Esophagus (tissue), 2 donors: ENCODE results near the gene C1QTNF1. TPM values are rescaled to one million over a fixed set of nuclear protein-coding genes. Genes with fewer than 3 reads are reported as not detected.

Experiments used
- H3K27ac ChIP-seq, 2 donors: one replicate each; pipeline ENCODE4 v1.5.1; 2013; ENCODE audit warnings: low read depth in 2 of 2, mild to moderate bottlenecking in 2 of 2, inconsistent platforms in 1 of 2, low read length in 1 of 2, moderate library complexity in 1 of 2
- H3K27me3 ChIP-seq, 2 donors: one replicate each; pipeline ENCODE4 v1.6.1; 2013; ENCODE audit warnings: low read length in 2 of 2, control low read depth in 1 of 2, mild to moderate bottlenecking in 1 of 2; ENCODE audit not compliant: insufficient read depth in 2 of 2, control insufficient read depth in 1 of 2
- H3K36me3 ChIP-seq, 2 donors: one replicate each; pipeline ENCODE4 v1.6.1; 2013; ENCODE audit warnings: low read length in 1 of 2; ENCODE audit not compliant: control insufficient read depth in 2 of 2, insufficient read depth in 2 of 2
- H3K4me1 ChIP-seq, 2 donors: one replicate each; pipeline ENCODE4 v1.6.1; 2013; ENCODE audit warnings: low read length in 1 of 2; ENCODE audit not compliant: control insufficient read depth in 2 of 2, insufficient read depth in 2 of 2
- H3K4me3 ChIP-seq, 2 donors: one replicate each; pipeline ENCODE4 v1.5.1; 2013; ENCODE audit warnings: low read length in 2 of 2, mild to moderate bottlenecking in 2 of 2, low read depth in 1 of 2, moderate library complexity in 1 of 2
- H3K9me3 ChIP-seq, 2 donors: one replicate each; pipeline ENCODE4 v1.6.1; 2013; ENCODE audit warnings: mild to moderate bottlenecking in 2 of 2, low read depth in 1 of 2, low read length in 1 of 2, moderate library complexity in 1 of 2; ENCODE audit not compliant: control insufficient read depth in 2 of 2, insufficient read depth in 1 of 2
- WGBS, 2 donors: extraction: QIAGEN DNeasy Blood & Tissue Kit; methylation state at CpG; one replicate each; pipeline ENCODE4 v1.1.7; 2013; 5-methylcytosine and 5-hydroxymethylcytosine counted together
- polyA plus RNA-seq, 2 donors: library from polyadenylated mRNA; stranded (reverse); fragments of 200-250 nt; gene quantifications; one replicate each; pipeline ENCODE4 v1.2.3, GENCODE V29; 2013
- donor health status: healthy with polysubstance abuse.
- donor health status: Bipolar disorder and iron deficiency.

The C1QTNF1 gene
- polyA plus RNA-seq, 2 donors: 6.0 to 7.2 TPM

DNA sequence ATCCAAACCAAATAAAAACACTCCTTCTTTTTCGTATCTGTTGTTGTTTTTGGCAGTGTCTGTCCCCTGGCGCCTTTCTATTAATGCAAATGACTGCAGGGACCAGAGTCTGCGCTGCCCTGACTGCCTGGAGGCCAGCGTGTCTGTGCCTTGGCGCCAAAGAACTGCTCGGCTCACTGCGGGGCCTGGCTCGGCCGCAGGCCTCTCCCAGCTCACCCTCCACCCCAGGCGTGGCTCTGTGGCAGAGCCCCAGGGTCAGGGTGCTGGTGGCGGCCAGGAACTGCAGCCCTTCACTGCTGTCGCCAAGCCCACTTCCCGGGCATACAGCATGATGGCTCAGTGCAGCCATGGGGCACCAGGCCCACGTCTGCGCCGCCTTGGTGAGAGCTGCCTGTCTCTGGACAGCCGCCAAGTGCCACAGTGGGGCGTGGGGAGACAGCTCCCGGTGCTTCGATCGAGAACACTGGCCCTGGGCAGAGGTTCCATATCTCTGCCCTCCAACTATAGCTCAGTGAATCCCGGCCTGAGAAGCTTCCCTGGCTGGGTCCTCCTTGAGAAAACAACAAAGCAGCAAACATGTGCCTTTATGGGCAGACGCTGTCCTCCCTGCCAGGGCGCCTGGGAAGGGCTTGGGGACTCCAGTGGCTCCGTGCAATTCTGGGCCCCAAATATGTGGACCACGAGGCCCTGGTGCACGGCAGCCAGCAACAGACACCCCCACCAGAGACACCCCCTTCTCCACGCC is 25.5 kb upstream of the C1QTNF1 start:
- Histone ChIP-seq H3K27ac (peak overlapping the region; percentile 28 to 73), H3K4me3 (peak overlapping the region in 1 of 2 donors; percentile 21), H3K36me3 (peaks cover 6 to 53% of the 10 kb centered on the region in 2 donors), H3K4me1 (peaks cover 6 to 21% of the 10 kb centered on the region in 2 donors), H3K27me3 (no peaks in the 10 kb centered on the region), H3K9me3 (peaks cover 0 to 3% of the 10 kb centered on the region in 2 donors)
- 53 to 64% methylated on average over 28 of the region's 28 CpGs for WGBS, 2 donors

DNA sequence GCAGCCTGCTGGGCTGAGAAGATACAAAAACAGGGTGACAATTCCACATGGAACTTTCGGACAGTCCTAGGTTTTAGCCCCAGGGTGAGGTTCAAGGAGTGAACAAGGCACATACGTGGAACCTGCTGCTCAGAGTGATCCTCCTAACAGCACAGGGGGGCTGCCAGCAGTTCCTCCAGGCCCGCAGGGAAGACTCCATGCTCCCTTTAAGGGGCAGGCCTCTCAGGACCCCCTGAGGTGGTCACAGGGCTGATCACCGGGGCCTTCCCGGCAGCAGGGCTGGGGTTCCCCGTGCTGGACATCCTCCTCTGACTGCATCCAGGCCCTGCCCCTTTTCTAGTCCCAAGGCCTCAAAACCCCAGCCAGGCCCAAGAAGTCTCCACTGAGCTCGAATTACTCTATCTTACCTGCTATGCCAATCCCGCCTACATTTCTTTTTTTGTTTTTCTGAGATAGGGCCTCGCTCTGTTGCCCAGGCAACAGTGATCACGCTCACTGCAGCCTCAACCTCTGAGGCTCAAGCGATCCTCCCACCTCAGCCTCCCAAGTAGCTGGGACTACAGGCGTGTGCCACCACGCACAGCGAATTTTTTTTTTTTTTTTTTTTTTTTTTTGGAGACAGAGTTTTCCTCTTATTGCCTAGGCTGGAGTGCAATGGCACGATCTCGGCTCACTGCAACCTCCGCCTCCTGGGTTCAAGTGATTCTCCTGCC is 24.8 kb upstream of the C1QTNF1 start:
- peaks cover 6 to 46% of the 10 kb centered on the region in 2 donors for H3K36me3 ChIP-seq
- peak overlapping the region in 1 of 2 donors; percentile 21 for H3K4me3 ChIP-seq
- WGBS, 2 donors: 88 to 96% methylated on average over 17 of the region's 17 CpGs
- no peaks in the 10 kb centered on the region for H3K27me3 ChIP-seq
- peaks cover 6 to 21% of the 10 kb centered on the region in 2 donors for H3K4me1 ChIP-seq
- H3K27ac ChIP-seq: peak overlapping the region in 1 of 2 donors; percentile 28
- H3K9me3 ChIP-seq: peaks cover 0 to 3% of the 10 kb centered on the region in 2 donors

DNA sequence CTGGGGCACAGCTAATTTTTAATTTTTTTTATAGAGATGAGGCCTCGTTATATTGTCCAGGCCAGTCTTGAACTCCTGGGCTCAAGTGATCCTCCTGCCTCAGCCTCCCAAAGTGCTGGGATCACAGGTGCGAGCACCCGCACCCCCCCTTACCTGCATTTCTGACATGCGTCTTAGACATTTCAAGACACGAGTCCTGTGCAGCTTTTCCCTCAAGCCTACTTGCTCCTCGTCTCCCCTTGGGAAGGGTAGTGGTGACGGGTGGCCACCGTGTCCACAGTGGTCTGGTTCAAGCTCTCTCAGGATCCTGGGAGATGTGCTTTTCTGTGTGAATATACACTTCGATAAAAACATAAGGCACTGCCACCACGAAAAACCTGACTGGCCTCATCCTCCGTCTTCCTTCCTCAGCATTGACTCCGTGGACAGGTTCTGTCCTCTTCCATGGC is 24.0 kb upstream of the C1QTNF1 start:
- Histone ChIP-seq H3K4me3 (no peak overlapping the region), H3K36me3 (peaks cover 6 to 40% of the 10 kb centered on the region in 2 donors), H3K27me3 (no peaks in the 10 kb centered on the region), H3K9me3 (no peaks in the 10 kb centered on the region), H3K27ac (no peak overlapping the region), H3K4me1 (peaks cover 6 to 21% of the 10 kb centered on the region in 2 donors)
- 92 to 95% methylated on average over 12 of the region's 12 CpGs for WGBS, 2 donors

DNA sequence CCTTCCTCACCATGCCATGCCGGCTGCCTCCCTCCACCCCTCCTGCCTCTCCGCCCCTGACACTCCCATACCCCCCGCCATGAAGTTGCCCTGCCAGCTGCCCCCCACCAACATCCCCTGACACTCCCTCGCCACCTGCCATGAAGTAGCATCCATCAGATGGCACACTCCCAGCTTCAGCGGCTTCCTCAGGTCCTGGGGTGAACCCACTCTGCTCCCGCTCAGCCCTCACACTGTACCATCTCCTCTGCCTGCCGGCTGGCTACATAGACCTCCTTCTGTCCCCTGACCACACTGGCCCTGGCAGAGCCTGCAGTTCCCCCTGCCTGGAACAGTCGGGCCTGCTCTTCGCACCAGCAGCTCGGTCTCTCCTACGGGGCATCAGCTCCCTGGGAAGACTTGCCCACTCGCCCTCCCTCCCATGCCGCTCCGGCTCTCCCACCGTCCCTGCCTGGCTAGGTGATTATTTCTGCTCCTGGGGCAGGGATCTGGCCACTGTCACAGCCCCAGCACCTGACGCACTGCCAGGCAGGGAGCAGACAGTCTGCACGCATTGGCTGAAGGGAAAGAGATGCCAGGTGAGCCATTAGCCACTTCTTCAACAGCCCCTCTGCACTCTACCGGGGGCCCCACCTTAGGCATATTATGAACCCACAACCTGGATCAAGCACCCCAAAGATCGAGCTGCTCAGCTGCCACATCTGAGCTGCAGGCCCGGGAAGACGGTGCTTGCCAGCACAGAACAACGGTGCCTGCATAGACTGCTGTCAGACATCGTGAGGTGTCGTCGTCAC is 23.4 kb upstream of the C1QTNF1 start:
- Histone ChIP-seq H3K36me3 (peaks cover 6 to 37% of the 10 kb centered on the region in 2 donors), H3K27me3 (no peaks in the 10 kb centered on the region), H3K9me3 (no peaks in the 10 kb centered on the region), H3K4me1 (peaks cover 6 to 24% of the 10 kb centered on the region in 2 donors), H3K4me3 (no peak overlapping the region), H3K27ac (no peak overlapping the region)
- 90 to 93% methylated on average over 23 to 25 of the region's 25 CpGs for WGBS, 2 donors

DNA sequence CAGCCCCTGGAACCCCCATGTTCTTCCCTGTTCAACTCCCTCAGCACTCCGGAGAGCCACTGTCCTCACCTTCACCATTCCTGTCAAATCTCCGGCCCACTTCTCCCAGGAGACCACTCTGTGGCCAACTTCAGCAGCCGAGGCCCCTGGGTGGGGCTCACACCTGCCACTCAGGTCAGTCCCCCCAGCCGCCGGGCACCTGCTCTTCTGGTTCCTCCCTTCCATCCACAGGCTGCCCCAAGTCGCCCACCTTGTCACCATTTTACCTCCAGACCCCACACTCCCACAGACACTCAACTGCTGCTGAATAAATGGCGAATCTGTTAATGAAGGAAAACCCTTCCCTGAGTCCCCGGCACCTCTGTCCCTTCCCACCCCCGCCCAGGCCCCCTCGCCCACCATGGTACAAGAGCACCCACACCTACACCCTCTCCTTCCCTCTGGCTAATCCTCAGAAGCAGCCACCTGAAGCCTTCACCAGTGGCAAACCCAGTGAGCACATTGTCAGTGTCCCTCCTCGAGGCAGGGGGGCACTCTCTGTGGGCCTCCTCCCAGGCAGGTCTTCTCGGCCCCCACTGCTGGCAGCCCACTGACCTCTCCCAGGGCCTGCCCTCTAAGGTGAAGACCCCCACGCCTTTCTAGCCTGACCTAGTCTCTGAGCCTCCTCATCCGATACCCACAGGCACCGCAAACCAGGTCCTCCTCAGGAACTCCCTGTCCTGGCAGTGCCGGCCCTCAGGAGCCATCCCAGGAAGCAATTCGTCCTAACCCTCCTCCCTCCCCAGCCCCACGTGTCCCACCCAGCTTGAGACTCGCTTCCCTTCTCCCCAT is 22.6 kb upstream of the C1QTNF1 start:
- Histone ChIP-seq H3K27me3 (no peaks in the 10 kb centered on the region), H3K36me3 (peaks cover 6 to 32% of the 10 kb centered on the region in 2 donors), H3K4me3 (no peak overlapping the region), H3K27ac (no peak overlapping the region), H3K4me1 (peaks cover 6 to 27% of the 10 kb centered on the region in 2 donors), H3K9me3 (no peaks in the 10 kb centered on the region)
- 87% methylated on average over 19 of the region's 19 CpGs for WGBS, 2 donors

DNA sequence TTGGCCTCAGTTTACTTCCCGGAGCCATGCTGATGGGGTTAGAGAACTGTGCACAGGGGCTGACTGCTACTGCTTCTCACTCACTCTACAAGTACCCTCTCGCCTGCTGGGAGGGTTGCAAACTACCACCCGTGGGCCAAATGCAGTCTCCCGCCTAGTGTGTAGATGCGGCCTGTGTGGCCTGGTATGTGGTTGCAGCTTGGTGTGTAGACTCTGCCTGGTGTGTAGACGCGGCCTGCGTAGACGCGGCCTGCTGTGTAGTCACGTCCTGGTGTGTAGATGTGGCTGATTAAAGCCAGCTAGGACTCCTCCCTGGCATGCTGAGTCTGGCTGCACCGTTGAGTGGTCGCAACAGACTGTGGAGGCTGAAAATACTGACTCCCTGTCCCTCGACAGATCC is 21.7 kb upstream of the C1QTNF1 start:
- H3K9me3 ChIP-seq: no peaks in the 10 kb centered on the region
- peaks cover 6 to 28% of the 10 kb centered on the region in 2 donors for H3K4me1 ChIP-seq
- no peaks in the 10 kb centered on the region for H3K27me3 ChIP-seq
- H3K36me3 ChIP-seq: peaks cover 6 to 26% of the 10 kb centered on the region in 2 donors
- 87 to 93% methylated on average over 14 of the region's 14 CpGs for WGBS, 2 donors
- H3K4me3 ChIP-seq: no peak overlapping the region
- H3K27ac ChIP-seq: no peak overlapping the region

DNA sequence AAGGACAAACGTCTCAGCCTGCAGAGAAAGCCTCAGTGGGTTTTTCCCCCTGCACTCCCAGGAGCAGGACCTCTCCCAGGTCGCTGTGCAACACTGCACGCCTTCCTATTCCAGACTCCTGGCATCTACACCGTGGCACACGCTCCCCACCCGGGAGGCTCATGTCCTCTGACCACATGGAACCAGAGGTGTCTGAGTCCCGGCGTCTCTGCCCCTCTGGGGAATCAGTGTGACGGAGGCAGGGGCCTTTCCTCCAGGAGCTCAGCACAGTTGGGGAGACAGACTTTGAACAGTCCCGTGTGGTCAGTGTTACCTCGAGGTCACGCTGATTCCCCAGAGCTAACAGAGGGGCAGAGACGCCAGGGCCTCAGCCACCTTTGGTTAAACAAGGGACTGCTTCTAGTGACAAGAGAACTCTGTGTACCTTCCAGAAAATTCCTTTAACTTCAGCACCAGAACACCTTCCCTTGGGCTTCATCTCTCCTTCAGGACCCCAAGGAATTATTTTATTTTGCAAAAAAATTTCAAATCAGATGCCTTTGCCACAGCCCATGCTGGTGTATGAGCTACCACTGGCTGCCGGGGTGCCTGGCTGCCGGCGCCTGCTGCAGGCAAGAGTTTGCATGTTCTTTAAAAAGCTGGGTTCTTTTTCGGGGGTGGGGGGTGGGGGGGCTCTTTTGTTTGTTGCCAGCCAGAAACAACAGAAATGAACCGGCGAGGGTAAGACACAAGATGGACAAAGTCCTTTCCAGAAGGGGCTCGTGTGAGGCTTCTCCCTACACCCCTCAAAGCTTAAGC is 21.0 kb upstream of the C1QTNF1 start:
- 75 to 83% methylated on average over 20 of the region's 20 CpGs for WGBS, 2 donors
- Histone ChIP-seq H3K4me1 (peaks cover 9 to 26% of the 10 kb centered on the region in 2 donors), H3K9me3 (no peaks in the 10 kb centered on the region), H3K27me3 (no peaks in the 10 kb centered on the region), H3K4me3 (peak overlapping the region in 1 of 2 donors; percentile 8), H3K27ac (no peak overlapping the region), H3K36me3 (peaks cover 6 to 21% of the 10 kb centered on the region in 2 donors)

DNA sequence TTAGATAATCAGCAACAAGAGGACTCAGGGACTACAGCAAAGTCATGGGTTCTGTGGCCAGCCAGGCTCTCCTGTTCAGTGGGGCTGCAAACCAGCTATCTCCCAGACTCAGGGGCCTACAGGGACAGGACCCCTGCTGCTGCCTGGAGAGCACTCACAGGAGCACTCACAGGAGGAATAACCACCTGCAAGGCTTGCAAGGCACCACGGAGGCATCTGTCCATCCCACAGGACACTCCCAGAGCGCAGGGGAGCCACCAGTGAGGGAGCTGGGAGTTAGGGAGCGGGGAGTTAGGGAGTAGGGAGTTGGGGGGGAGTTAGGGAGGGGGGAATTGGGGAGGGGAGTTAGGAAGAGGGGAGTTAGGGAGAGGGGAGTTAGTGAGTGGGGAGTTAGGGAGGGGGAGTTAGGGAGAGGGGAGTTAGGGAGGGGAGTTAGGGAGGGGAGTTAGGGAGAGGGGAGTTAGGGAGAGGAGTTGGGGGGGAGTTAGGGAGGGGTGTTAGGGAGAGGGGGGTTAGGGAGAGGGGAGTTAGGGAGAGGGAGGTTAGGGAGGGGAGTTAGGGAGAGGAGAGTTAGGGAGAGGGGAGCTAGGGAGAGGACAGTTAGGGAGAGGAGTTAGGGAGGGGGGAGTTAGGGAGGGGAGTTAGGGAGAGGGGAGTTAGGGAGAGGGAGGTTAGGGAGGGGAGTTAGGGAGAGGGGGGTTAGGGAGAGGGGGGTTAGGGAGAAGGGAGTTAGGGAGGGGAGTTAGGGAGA is 20.1 kb upstream of the C1QTNF1 start:
- 73 to 75% methylated on average over 3 of the region's 3 CpGs for WGBS, 2 donors
- Histone ChIP-seq H3K36me3 (peaks cover 6 to 17% of the 10 kb centered on the region in 2 donors), H3K4me1 (peaks cover 9 to 24% of the 10 kb centered on the region in 2 donors), H3K9me3 (no peaks in the 10 kb centered on the region), H3K27me3 (no peaks in the 10 kb centered on the region), H3K27ac (no peak overlapping the region), H3K4me3 (peak overlapping the region in 1 of 2 donors; percentile 8)
